ENCODE data around the gene TLCD1. TPM values are rescaled to one million over a fixed set of nuclear protein-coding genes. Genes with fewer than 3 reads are reported as not detected.

Gene TLCD1
- total RNA-seq, 1 donor from 2014 or later, result 14.0 TPM

DNA sequence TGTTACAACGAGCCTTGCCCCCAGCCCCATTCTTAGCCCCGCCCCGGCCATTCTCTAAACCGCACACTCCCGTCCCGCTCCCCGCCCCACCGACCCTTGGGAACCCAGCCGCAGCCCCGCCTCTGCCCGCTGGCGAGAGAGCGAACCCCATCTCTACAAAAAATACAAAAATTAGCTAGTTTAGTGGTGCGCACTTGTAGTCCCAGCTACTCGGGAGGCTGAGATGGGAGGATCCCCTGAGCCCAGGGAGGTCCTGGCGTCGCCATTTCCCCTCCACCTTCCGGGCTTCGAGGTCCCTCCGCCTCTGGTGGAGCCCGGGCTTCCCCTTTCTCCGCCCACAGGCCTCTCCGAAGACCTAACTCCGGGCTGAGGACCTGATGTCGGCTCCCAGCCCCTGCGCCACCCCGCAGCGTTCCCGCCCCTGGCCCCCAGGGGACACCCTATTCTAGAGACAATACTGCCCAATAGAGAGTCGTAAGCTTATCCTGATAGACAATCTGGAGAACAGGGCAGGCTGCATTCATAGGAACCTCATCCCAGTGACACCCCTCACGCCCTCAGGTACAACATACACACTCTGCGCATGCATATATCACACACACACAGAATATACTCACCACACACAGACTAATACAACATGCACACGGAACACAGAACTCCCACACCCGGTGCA, 13.9 kb downstream of the TLCD1 start:
- no peak for DNase-seq (ENCODE audit: low spot score, unreplicated experiment)
- peaks cover 19% of the 10 kb centered on the region for H3K36me3 Mint-ChIP-seq (ENCODE audit: insufficient read depth)
- H3K4me1 Mint-ChIP-seq (ENCODE audit: low read depth), result peaks cover 19% of the 10 kb centered on the region
- no peaks in the 10 kb centered on the region for H3K9me3 Mint-ChIP-seq (ENCODE audit: low read depth)
- peak; percentile 15 for TF ChIP-seq CTCF (IDR thresholded peaks at IDR 0.05; ENCODE audit: unreplicated experiment)
- H3K27me3 Mint-ChIP-seq, result no peaks in the 10 kb centered on the region
- peak overlapping the region; percentile 95 for H3K4me3 Mint-ChIP-seq (ENCODE audit: low read depth)
- peak overlapping the region; percentile 92 for H3K27ac Mint-ChIP-seq

GRCh38 chr17:28711723-28712031, 14.4 kb downstream of the TLCD1 start, which contains the start of gene PROCA1:
Gene PROCA1, minus strand, starts transcription at chr17:28711888. Its CDS starts 228 bp downstream, at chr17:28711660.
- Mint-ChIP-seq H3K27me3 (no peaks in the 10 kb centered on the region), H3K27ac (peak within 1 kb of the TSS; percentile 100), H3K4me3 (ENCODE audit: low read depth) (peak within 1 kb of the TSS; percentile 95), H3K9me3 (ENCODE audit: low read depth) (no peaks in the 10 kb centered on the region), H3K4me1 (ENCODE audit: low read depth) (peaks cover 19% of the 10 kb centered on the region), H3K36me3 (ENCODE audit: insufficient read depth) (peaks cover 20% of the 10 kb centered on the region)
- DNase-seq (ENCODE audit: low spot score, unreplicated experiment), result no peak
- no peak for TF ChIP-seq CTCF (IDR thresholded peaks at IDR 0.05; ENCODE audit: unreplicated experiment)

DNA sequence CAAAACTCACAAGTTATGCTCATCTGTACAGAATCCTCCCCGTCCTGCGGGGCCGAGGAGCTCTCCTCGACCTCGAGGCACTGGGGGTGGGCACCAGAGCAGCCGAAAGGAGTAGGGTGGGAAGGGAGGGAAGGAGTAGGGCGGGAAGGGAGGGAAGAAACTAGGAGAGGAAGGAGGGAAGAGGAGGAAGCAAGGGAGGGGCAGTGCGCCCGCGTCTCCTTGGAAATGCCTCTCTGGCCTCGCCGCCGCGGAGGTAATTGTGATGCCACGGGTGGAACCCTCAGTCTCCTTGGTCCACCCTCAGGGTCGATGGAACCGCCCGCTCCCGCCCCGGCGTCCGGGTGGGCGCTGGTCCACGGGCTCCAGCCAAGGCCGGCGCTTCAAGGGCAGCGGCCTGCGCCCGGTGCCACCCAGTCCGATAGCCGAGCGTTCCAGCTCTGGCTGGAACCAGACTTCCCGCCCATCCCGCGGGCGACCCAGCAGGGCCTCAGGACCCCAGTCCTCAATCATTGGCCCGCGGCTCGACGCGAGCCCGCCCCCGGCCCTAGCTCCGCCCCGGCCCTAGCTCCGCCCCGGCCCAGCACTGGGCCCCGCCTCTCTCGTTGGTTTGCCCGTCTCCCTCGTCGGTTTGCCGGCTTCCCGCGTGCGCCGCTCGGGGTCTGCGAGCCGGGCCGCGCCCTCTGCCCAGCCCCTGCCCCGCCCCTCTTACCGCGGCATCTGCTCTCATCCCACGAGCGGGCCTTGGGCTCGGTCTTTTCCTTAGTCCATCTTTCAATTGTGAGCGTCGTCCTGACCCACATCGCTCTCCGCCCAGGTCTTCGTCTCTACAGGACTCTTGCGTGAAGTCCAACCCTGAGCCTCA, 14.9 kb downstream of the TLCD1 start:
- Mint-ChIP-seq H3K4me3 (ENCODE audit: low read depth) (peak overlapping the region; percentile 95), H3K36me3 (ENCODE audit: insufficient read depth) (peaks cover 20% of the 10 kb centered on the region), H3K4me1 (ENCODE audit: low read depth) (peaks cover 16% of the 10 kb centered on the region), H3K27me3 (no peaks in the 10 kb centered on the region), H3K9me3 (ENCODE audit: low read depth) (no peaks in the 10 kb centered on the region), H3K27ac (peak overlapping the region; percentile 100)
- no peak for TF ChIP-seq CTCF (IDR thresholded peaks at IDR 0.05; ENCODE audit: unreplicated experiment)
- DNase-seq (ENCODE audit: low spot score, unreplicated experiment), result peak; percentile 96

DNA sequence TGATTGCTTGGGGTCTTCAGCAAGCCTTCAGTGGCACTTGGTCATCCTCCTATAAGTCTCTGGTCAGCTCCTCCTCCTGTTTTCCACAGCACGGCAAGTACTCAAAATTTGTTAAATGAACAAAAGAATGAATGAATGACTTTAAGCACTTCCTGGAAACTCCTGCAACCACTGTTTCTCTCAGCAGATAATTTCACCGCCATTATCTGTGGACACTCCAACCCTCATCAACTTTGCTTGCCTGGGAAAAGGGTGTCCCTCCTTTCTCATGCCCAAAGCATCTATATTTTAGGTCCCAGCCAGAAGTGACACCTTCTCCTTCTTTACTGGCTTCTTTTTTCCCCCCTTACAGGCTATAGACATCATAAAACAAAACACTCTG, 18.7 kb downstream of the TLCD1 start:
- no peak overlapping the region for H3K27ac Mint-ChIP-seq
- no peaks in the 10 kb centered on the region for H3K27me3 Mint-ChIP-seq
- no peak for DNase-seq (ENCODE audit: low spot score, unreplicated experiment)
- TF ChIP-seq CTCF (IDR thresholded peaks at IDR 0.05; ENCODE audit: unreplicated experiment), result no peak
- peaks cover 10% of the 10 kb centered on the region for H3K4me1 Mint-ChIP-seq (ENCODE audit: low read depth)
- H3K9me3 Mint-ChIP-seq (ENCODE audit: low read depth), result no peaks in the 10 kb centered on the region
- H3K36me3 Mint-ChIP-seq (ENCODE audit: insufficient read depth), result peaks cover 10% of the 10 kb centered on the region
- H3K4me3 Mint-ChIP-seq (ENCODE audit: low read depth), result no peak overlapping the region

DNA sequence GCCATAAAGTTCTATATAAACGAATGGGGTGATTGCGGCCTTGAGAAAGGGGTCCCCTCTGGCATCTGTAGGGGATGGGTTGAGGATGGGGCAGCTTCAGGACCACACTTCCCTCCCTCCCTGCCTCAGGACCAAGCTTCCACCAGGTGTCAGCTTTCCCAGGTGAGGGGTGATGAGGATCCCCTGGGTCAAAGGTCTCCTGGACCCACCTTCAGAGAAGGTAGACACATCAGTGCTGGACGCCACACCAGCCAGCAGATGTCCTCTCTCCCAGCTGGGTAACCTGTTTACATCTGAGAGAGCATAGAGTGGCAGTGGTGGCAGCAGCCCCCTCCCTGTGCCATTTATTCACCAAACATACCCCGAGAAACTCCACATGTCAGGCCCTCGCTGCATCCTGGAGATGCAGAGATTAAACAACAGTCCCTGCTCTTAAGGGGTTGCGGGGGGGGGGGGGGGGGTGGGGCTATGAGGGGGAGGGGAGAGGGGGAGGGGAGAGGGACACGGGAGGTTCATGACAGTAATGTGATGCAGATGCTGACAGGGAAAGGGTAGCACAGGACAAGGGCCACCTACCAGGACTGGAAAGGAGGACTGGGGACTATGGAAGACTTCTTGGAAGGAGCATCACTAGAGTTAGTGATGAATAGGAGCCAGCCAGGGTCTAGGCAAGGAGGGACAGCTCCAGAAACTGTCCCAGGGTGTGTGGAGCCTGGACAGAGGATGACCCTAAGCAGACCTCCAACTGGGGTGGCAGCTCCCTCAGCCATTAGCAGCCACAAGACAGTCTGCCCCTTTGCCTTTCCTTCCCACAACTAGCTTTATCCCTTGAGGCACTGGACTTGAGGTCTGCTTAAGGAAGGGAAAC, 19.3 kb downstream of the TLCD1 start:
- TF ChIP-seq CTCF (IDR thresholded peaks at IDR 0.05; ENCODE audit: unreplicated experiment), result no peak
- Mint-ChIP-seq H3K27me3 (no peaks in the 10 kb centered on the region), H3K27ac (no peak overlapping the region), H3K9me3 (ENCODE audit: low read depth) (no peaks in the 10 kb centered on the region), H3K4me3 (ENCODE audit: low read depth) (no peak overlapping the region), H3K4me1 (ENCODE audit: low read depth) (peaks cover 7% of the 10 kb centered on the region), H3K36me3 (ENCODE audit: insufficient read depth) (peaks cover 12% of the 10 kb centered on the region)
- no peak for DNase-seq (ENCODE audit: low spot score, unreplicated experiment)

All from progenitor cell of endocrine pancreas (in vitro differentiated cells).